ENCODE data around the gene CSMD2.

The CSMD2 gene

DNA sequence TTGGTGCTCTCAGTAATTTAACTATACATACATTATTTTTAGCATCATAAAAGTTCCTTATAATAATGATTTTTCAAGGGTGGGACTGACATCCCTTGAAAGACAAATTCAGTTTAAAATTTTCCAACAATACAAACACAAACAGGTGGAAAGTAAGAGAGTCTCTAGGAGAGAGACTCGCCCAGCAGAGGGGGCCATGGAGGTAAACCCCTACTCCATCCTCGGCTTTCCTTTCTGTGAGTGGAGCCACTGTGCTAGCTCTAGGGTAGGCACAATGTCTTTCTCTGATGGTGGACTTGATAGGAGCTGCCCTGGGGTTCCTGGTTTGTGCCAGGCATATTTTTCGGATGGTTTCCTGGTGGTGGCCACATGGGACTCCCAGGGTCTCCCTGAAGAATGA is 8.3 kb downstream of the CSMD2 start:
- no peak for DNase-seq (ENCODE audit: low read depth in 1 of 2, low spot score in 1 of 2)

- no peak for DNase-seq (ENCODE audit: low read depth in 1 of 2, low spot score in 1 of 2)
Observed at GRCh38 chr1:34155860-34156259, 9.2 kb downstream of the CSMD2 start.

DNA sequence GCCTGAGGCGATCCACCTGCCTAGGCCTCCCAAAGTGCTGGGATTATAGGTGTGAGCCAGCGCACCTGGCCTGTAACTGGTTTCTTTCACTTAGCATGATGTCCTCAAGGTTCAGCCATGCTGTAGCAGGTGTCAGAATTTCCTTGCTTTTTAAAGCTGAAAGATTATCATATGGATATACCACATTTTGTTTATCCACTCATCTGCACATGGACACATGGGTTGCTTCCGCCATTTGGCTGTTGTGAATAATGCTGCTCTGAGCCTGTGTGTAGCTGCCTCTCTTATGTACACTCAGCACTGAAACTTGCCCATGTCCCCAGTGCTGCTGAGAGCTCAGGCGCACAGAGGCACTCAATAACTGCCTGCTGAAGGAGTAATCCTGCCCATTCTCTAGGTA is 11.8 kb downstream of the CSMD2 start:
- no peak for DNase-seq (ENCODE audit: low read depth in 1 of 2, low spot score in 1 of 2)

DNA sequence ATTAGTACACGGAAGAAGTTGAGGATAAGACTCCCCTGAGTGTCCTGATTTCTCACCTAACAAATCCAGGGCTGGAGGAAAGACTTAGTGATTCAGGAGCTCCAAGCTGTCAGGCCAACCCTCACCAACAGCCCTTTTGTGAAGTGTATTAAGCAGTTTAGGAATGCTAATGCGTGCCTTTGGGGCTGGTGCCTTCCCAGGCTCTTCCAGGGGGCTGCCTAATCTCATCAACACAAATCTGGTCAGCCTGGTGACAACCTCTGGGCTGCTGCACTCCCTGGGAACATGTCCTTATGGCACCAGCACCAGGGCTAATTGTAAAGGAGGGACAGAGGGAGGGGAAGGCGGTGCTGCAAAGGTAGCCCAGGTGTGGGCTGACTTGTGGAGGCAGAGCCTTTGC is 15.5 kb downstream of the CSMD2 start:
- DNase-seq (ENCODE audit: low read depth in 1 of 2, low spot score in 1 of 2): no peak

GRCh38 chr1:34147301-34147700 is 17.7 kb downstream of the CSMD2 start:
- no peak for DNase-seq (ENCODE audit: low read depth in 1 of 2, low spot score in 1 of 2)

GRCh38 chr1:34144766-34145165 is 20.3 kb downstream of the CSMD2 start:
- DNase-seq (ENCODE audit: low read depth in 1 of 2, low spot score in 1 of 2): no peak

DNA sequence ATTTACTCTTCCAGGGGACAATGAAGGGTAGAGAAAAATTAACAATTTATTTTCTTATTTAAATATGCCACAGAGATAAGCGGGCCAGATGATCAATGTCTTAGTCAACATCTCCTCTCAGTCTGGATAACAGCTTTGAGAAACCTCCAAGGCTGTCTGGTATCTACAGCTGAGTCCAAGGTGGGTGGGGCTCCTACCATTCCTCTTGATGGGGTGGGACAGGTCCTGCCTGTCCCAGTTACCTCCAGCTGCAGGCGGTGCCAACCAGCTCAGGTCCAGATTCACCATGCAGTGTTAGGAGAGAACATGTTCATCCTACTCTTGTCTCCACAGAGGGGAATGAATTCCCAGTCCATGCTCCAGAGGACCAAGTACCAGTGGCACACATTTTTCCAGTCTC is 21.1 kb downstream of the CSMD2 start:
- DNase-seq (ENCODE audit: low read depth in 1 of 2, low spot score in 1 of 2): no peak

- DNase-seq (ENCODE audit: low read depth in 1 of 2, low spot score in 1 of 2): no peak
Observed at GRCh38 chr1:34140011-34140676, 24.9 kb downstream of the CSMD2 start.

GRCh38 chr1:34137411-34137810 is 27.6 kb downstream of the CSMD2 start:
- no peak for DNase-seq (ENCODE audit: low read depth in 1 of 2, low spot score in 1 of 2)

DNA sequence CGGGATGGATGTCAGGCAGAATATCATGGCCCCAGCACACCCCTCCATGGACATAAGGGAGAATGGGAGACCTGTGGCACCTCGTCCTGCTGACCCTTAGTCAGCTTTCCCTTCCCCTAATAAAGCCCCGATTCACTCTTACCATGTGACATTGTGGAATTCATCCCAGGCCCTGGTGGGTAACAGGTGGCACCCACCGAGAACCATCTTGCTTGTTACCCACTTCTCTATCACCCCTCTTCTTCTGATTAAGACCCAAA is 32.9 kb downstream of the CSMD2 start:
- no peak for DNase-seq (ENCODE audit: low read depth in 1 of 2, low spot score in 1 of 2)

DNA sequence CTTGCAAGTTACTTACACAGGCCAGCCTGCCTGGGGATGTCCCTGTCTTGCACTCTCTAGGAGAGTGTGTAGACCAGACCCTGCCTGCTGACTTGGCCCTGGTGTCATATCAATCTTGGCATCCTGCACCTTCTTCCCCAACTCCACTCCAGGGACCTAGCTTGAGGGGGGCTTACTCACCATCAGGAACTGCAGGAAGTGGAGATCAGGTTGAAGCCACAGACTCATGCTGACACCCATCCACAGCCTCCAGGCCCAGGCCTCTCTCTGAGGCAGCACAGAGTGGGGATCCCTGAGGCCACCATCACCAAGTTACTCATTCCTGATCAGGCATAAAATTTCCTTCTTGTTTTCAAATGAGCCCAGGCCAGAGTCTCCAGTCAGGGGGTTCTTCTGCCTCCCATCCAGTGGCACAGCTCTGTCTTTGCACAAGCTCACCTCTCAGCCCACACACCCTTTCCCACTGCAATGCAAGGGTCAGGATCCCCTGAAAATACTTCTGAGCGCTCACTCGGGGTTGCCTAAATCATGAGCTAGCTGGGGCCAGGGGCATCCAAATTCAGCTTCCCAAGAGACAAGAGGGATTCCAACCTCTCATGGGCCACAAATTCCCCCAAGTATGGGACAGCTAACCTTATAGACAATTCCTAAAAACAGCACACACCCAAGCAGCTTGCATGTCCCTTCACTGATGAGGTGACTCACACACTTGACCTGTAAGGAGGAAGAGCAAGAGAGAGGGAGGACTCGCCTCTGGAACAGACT is 33.5 kb downstream of the CSMD2 start:
- DNase-seq (ENCODE audit: low read depth in 1 of 2, low spot score in 1 of 2): no peak

DNA sequence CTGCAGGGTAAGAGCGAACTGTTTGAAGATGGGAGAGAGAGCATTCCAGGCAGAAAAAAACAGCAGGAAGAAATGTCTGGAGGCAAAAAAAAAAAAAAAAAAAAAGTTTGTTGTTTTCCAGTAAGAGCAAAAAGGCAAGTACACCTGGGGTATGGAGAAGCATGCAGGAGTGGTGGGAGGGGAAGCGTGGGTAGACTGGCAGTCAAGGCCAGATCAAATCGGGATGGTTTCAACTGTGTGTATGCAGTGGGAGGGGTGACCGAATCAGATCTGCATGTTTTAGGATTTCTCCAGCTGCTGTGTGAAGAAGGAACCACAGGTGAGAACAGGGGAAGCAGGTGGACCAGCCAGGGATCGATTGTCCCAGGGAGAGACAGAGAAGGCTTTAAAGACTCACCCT is 34.7 kb downstream of the CSMD2 start:
- DNase-seq (ENCODE audit: low read depth in 1 of 2, low spot score in 1 of 2): no peak

DNA sequence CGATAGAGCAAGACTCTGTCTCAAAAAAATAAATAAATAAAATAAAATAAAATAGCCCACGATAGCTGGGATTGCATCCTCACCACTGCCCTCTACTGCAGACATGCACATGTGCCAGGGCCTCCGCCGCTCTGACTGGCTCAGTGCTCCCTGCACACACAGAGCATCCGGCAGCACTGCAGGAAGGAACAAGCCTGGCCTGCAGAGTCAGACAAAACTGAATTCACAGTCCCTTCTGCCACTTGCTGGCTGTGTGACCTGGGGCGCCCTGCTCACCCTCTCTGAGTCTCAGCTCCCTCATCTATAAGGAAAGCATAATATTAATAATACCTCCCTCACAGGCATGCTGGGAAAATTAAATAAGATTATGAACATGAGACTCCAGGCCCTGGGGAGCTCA is 35.4 kb downstream of the CSMD2 start:
- no peak for DNase-seq (ENCODE audit: low read depth in 1 of 2, low spot score in 1 of 2)

GRCh38 chr1:34128186-34128889 is 36.7 kb downstream of the CSMD2 start:
- DNase-seq (ENCODE audit: low read depth in 1 of 2, low spot score in 1 of 2): no peak

DNA sequence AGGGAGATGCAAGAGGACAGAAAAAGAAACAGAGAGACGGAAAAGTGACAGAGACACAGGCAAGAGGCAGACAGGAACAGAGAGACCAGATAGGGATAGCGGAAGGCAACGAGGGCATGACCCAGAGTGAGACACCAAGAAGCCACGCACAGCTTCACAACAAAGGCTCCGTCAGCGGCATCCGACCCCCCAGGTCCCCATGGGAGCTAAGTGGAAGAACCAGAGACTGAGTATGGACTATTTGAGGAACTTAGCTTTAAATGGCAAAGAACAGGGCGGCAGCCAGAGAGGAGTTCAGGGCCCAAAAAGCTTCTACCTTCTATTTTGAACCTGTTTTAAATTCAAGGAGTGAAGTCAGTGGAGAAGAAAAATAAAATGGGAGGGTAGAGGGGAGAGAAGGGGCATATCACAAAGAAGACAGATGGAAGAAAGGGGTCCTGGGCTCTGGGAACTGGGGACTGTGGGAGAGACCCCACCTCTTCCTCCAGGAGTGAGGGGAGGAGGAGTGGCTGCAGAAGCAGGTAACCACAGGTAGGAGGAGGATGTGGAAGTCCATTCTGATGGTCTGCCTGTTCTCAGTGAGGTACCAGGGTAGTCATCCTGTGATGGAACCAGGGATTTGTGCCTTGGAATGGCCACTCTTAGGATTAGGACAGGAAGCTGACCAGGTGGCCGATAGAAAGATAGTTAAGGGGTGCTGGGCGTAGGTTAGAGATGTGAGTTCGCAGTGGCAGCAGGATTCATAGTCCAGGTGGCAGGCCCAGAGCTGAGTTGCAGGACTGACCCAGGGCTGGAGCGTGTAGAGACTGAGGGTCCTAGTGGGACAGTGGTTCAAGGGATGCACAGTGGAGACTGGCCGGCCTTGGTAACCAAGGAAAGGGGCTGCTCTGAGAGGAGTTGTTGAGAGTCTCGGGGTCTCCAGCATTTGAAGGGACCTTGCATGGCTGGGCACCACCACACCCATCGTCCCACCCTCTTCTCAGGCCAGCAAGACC is 37.7 kb downstream of the CSMD2 start:
- DNase-seq (ENCODE audit: low read depth in 1 of 2, low spot score in 1 of 2): no peak

GRCh38 chr1:34126486-34126885 is 38.5 kb downstream of the CSMD2 start:
- DNase-seq (ENCODE audit: low read depth in 1 of 2, low spot score in 1 of 2): no peak

DNA sequence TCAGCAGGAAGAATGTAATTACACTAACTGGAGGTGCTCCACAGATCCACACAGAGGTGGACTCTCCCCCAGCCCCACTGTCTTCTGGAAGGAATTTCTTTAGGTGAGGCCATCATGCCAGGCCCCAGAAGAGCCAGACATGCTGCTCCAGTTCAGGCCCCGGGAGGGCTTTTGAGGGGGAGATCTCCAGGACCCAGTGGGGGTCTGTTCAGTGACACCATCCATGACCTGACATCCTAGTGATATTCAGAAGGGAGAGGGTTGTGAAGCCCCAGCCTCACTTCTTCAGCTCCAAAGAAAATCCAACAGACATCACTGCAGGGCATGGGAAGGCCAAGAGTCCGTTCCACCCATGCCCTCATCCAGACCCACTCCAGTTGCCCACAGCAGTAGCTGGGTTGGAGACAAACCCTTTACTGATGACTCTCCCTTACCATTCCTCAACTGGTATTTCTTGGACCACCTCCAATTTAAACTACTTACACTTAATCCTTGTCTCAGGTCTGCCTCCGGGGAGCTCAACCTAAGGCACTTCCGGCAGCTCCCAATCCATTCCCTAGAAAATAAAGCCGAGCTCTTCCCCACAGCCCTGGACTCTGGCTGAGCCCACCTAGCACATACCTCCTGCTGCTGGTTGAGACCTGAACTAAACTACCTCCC is 39.2 kb downstream of the CSMD2 start:
- no peak for DNase-seq (ENCODE audit: low read depth in 1 of 2, low spot score in 1 of 2)

GRCh38 chr1:34122080-34122932 is 42.7 kb downstream of the CSMD2 start:
- DNase-seq (ENCODE audit: low read depth in 1 of 2, low spot score in 1 of 2): no peak

- DNase-seq (ENCODE audit: low read depth in 1 of 2, low spot score in 1 of 2): no peak
Observed at GRCh38 chr1:34115233-34115632, 49.8 kb downstream of the CSMD2 start.

GRCh38 chr1:34113887-34114286 is 51.1 kb downstream of the CSMD2 start:
- no peak for DNase-seq (ENCODE audit: low read depth in 1 of 2, low spot score in 1 of 2)

Measured in stimulated activated CD4-positive, alpha-beta T cell treated with anti-CD3 and anti-CD28 coated beads, Interleukin-15, amount 100 ng/mL, for 1 hour (primary cell).